ENCODE results near the gene RAPGEF6. TPM values are rescaled to one million over a fixed set of nuclear protein-coding genes. Genes with fewer than 3 reads are reported as not detected.

The RAPGEF6 gene
- total and polyA plus RNA-seq, 12 donors, result 2.5 to 33.8 (median 14.4) TPM

GRCh38 chr5:131654309-131654708, 19.3 kb upstream of the RAPGEF6 start:
- H3K27me3 ChIP-seq, result no peaks in the 10 kb centered on the region
- H3K27ac ChIP-seq, result no peak overlapping the region
- no peaks in the 10 kb centered on the region for H3K9me3 ChIP-seq (replicated peaks in 1 of 3)
- H3K4me3 ChIP-seq, result no peak overlapping the region
- intact Hi-C loops (cut with DNase I), result no loop called here
- TF ChIP-seq CTCF (IDR thresholded peaks at IDR 0.05), result no peak
- no peak for DNase-seq
- WGBS, 4 donors, result 92 to 98% (median 95%) methylated on average over 2 of the region's 2 CpGs
- no peaks in the 10 kb centered on the region for H3K4me1 ChIP-seq (replicated peaks in 1 of 2)
- peaks cover 0 to 24% of the 10 kb centered on the region in 2 donors for H3K36me3 ChIP-seq (replicated peaks in 1 of 2)

- H3K9me3 ChIP-seq (replicated peaks in 1 of 3), result no peaks in the 10 kb centered on the region
- TF ChIP-seq POLR2A (IDR thresholded peaks at IDR 0.05) (no peak), CTCF (IDR thresholded peaks at IDR 0.05) (no peak)
- H3K4me3 ChIP-seq, result no peak overlapping the region
- peaks cover 0 to 29% of the 10 kb centered on the region in 2 donors for H3K36me3 ChIP-seq (replicated peaks in 1 of 2)
- WGBS, 4 donors, result 88 to 92% (median 89%) methylated on average over 3 of the region's 3 CpGs
- intact Hi-C loops (cut with DNase I), result no loop called here
- H3K4me1 ChIP-seq (replicated peaks in 1 of 2), result no peaks in the 10 kb centered on the region
- DNase-seq, result no peak
- H3K27ac ChIP-seq, result no peak overlapping the region
- no peaks in the 10 kb centered on the region for H3K27me3 ChIP-seq
These were observed 14.1 kb upstream of the RAPGEF6 start for GRCh38 chr5:131649161-131649560.

GRCh38 chr5:131647048-131647769, 12.2 kb upstream of the RAPGEF6 start:
- Histone ChIP-seq H3K9me3 (replicated peaks in 1 of 3) (no peaks in the 10 kb centered on the region), H3K4me1 (replicated peaks in 1 of 2) (no peaks in the 10 kb centered on the region), H3K36me3 (replicated peaks in 1 of 2) (peaks cover 0 to 29% of the 10 kb centered on the region in 2 donors), H3K4me3 (no peak overlapping the region), H3K27me3 (no peaks in the 10 kb centered on the region), H3K27ac (no peak overlapping the region)
- TF ChIP-seq CTCF (IDR thresholded peaks at IDR 0.05), result no peak
- no peak for TF ChIP-seq POLR2A (IDR thresholded peaks at IDR 0.05)
- DNase-seq, result no peak
- 81 to 89% (median 83%) methylated on average over 10 of the region's 10 CpGs for WGBS, 4 donors
- intact Hi-C loops (cut with DNase I), result no loop called here

GRCh38 chr5:131644822-131645221, 9.8 kb upstream of the RAPGEF6 start:
- no peak overlapping the region for H3K27ac ChIP-seq
- 92 to 96% (median 94%) methylated on average over 7 of the region's 7 CpGs for WGBS, 4 donors
- H3K4me1 ChIP-seq (replicated peaks in 1 of 2), result no peaks in the 10 kb centered on the region
- no peaks in the 10 kb centered on the region for H3K9me3 ChIP-seq (replicated peaks in 1 of 3)
- TF ChIP-seq CTCF (IDR thresholded peaks at IDR 0.05), result no peak
- no peak for TF ChIP-seq POLR2A (IDR thresholded peaks at IDR 0.05)
- no peaks in the 10 kb centered on the region for H3K27me3 ChIP-seq
- H3K4me3 ChIP-seq, result no peak overlapping the region
- intact Hi-C loops (cut with DNase I), result no loop called here
- H3K36me3 ChIP-seq (replicated peaks in 1 of 2), result peaks cover 0 to 15% of the 10 kb centered on the region in 2 donors
- no peak for DNase-seq

Data from adrenal gland (tissue), 12 donors.